Cardiac fibroblast (primary cell): ENCODE results near the gene NR2C1.
A peak's percentile ranks its signal among the peaks of the same experiment; 100 is the strongest.

Experiments
- DNase-seq, 2 donors: peaks; one replicate each; pipeline versions ENCODE4 v3.0.0 to v3.0.0-alpha.2; 2010; ENCODE audit warnings: low read depth in 2 of 2
- H3K4me3 ChIP-seq, 2 donors: replicated peaks in 1 of 2; 1 replicate in 1 of 2; 2 replicates in 1 of 2; pipeline ENCODE4 v1.5.1; 2011; ENCODE audit warnings: low read depth in 2 of 2, low read length in 2 of 2, mild to moderate bottlenecking in 2 of 2, moderate library complexity in 1 of 2
- CTCF ChIP-seq: IDR thresholded peaks from one replicate; pipeline ENCODE4 v1.5.1; 2011; ENCODE audit warnings: low read depth, mild to moderate bottlenecking, low read length, inconsistent platforms

The NR2C1 gene

DNA sequence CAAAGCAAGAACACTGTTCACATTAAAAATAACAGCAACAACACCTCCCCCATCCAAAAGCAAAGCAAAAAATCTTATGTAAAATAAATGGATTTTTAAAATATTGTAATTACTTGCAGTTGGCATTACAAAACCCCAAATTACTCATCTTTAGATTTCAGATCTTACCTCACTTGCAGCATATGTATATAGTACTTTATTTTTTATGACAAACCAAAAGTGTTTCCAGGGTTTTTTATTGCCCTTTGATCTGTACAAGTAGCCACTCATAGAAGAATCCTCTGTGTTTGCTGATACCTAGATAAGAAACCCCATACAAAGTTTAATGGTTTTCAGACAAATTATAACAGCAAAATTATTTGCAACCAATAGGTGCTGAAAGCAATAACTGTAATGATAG is 12.2 kb upstream of the NR2C1 start:
- no peak overlapping the region for H3K4me3 ChIP-seq
- DNase-seq: no peak
- TF ChIP-seq CTCF: no peak

GRCh38 chr12:95083938-95084337 is 10.5 kb upstream of the NR2C1 start:
- TF ChIP-seq CTCF: no peak
- peak; percentile 36 to 90 for DNase-seq
- H3K4me3 ChIP-seq: no peak overlapping the region

- no peak overlapping the region for H3K4me3 ChIP-seq
- peak in 1 of 2 donors; percentile 45 for DNase-seq
- TF ChIP-seq CTCF: no peak
These were observed 10.1 kb upstream of the NR2C1 start for GRCh38 chr12:95083471-95083870.

- no peak overlapping the region for H3K4me3 ChIP-seq
- TF ChIP-seq CTCF: no peak
- DNase-seq: peak; percentile 5 to 60
These were observed 3.9 kb upstream of the NR2C1 start for GRCh38 chr12:95077341-95077740.

GRCh38 chr12:95074766-95075165 is 1.3 kb upstream of the NR2C1 start:
- no peak for TF ChIP-seq CTCF
- peak in 1 of 2 donors; percentile 63 for DNase-seq
- no peak overlapping the region for H3K4me3 ChIP-seq

DNA sequence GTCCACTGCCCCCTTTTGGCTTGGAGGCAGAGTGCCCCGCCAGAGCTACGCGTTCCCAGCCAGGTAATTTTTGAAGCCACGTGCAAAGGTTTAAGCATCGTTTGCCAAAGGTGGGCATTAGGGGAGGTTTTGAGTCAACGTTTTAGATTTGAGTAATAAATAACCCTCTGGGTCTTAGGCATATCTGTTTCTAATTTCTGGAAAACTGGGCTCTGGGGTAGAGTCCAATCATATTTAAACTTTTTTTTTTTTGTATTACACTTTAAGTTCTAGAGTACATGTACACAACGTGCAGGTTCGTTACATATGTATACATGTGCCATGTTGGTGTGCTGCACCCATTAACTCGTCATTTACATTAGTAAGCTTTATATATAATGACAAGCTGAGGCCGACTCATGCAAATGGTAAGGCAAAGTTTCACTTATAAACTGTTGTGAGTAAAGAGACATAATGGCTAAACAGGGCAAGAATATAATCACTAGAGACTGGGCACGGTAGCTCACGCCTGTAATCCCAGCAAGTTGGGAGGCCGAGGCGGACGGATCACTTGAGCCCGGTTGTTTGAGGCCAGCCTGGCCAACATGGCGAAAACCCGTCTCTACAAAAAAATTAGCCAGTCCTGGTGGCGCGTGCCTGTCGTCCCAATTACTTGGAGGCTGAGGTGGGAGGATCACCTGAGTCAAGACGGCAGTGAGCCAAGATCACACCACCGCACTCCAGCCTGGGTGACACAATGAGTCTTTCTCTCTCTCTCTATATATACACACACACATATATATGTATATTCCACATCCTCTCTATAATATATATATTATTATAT is 491 bp upstream of the NR2C1 start:
- no peak for DNase-seq
- TF ChIP-seq CTCF: peak; percentile 87
- H3K4me3 ChIP-seq: peak overlapping the region; percentile 88 to 89
